ENCODE results near the gene SIT1.

Gene SIT1

DNA sequence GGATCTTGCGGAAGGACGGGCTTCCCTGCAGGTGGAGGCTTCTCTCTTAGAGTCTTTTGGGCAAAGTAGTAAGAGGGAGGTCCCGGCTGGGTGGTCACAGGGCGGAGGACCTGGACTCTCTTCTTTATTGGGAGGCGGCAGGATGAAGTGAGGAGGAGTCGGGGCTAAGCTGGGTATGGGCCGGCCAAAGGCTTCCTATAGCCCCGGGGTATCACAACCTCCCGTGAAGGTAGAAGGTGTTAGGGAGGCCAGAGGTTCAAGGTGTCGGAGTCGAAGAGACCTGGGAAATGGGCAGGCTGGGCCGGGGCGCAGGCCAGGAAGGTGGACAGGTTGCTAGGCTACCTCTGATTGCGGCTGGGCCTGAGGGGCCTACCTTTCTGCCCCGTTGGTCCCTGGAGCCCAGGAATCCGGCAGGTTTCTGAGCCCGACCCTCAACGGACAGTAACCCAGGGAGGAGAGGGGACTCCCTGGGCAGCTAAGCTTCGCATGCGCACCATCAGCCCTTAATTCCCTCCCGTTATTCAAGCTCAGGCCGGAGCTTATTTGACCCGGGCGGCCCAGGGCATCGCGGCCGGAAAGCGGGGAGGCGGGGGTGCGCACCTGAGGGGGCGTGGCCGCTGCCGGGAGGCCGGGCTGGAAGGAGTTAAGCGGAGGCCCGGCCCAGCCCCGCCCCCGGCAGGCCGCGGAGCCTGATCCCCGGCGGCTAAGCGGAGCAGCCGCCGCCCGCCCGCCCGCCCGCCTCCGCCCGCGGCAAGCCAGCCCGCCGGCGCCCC lies 46.0 kb downstream of the SIT1 start, which contains the start of gene TESK1:
Gene TESK1, plus strand, starts transcription at position 685 of the 773 bp plus-strand sequence. CDS start 358 bp downstream, outside the sequence.
- H3K4me3 ChIP-seq (ENCODE audit: control insufficient read depth, low read depth, low read length): peak within 1 kb of the TSS; percentile 74
- no peak for DNase-seq (ENCODE audit: low read depth)
- TF ChIP-seq, protein P1, sequence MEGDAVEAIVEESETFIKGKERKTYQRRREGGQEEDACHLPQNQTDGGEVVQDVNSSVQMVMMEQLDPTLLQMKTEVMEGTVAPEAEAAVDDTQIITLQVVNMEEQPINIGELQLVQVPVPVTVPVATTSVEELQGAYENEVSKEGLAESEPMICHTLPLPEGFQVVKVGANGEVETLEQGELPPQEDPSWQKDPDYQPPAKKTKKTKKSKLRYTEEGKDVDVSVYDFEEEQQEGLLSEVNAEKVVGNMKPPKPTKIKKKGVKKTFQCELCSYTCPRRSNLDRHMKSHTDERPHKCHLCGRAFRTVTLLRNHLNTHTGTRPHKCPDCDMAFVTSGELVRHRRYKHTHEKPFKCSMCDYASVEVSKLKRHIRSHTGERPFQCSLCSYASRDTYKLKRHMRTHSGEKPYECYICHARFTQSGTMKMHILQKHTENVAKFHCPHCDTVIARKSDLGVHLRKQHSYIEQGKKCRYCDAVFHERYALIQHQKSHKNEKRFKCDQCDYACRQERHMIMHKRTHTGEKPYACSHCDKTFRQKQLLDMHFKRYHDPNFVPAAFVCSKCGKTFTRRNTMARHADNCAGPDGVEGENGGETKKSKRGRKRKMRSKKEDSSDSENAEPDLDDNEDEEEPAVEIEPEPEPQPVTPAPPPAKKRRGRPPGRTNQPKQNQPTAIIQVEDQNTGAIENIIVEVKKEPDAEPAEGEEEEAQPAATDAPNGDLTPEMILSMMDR (IDR thresholded peaks at IDR 0.05; ENCODE audit: control insufficient read depth, insufficient read depth, low read depth, low read length, missing control alignments): no peak

DNA sequence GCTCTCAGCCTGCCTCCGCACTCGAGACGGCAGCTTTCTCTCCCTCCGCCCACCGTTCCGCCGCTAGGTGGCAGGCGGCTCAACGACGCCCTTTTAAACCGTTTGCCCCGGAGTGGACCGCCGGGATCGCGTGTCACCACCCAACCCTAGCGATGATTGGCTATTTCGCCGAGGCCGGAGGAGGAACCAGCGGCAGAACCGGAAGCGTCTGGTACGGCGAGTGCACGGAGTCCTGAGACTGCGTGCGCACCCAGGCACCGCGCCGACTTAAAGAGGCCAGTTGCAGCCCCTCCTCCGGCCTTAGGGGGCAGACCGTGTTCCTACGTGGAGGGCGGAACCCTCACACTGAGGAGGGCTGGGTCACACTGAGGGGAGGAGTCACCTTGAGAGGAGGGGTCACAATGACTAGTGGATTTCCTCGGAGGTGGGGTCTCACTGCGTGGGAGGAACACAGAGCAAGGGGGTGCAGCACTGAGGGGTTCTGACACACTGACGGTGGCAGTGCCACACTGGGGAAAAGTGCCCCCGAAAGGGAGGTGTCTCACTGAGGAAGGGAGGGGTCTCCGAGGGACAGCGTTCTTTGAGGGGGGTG lies 46.6 kb downstream of the SIT1 start:
- DNase-seq (ENCODE audit: low read depth): peak; percentile 97
- TF ChIP-seq, protein P1 (IDR thresholded peaks at IDR 0.05; ENCODE audit: control insufficient read depth, insufficient read depth, low read depth, low read length, missing control alignments): peak; percentile 93
- H3K4me3 ChIP-seq (ENCODE audit: control insufficient read depth, low read depth, low read length): peak overlapping the region; percentile 51

DNA sequence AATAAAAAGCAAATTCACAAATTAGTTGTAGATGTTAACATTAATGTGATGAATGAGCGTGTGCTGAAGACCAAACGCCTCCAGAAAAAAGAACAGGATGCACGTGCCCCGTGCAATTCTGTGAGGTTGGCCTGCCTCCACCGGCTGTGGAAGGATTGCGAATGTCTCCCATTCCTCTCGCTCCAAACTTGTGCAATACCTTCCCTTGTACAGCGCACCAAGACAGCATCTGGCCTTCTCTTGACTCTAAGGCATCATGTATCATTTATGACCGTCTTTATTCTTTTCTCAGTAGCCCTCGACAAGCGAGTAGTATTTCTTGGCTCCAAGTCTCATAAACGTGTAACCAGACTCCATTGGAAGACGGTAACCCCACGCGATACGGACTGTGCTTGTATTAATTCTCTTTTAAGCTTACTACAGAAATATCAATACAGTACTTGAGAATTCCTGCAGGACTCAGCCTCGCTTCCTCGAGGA lies 47.2 kb downstream of the SIT1 start:
- H3K4me3 ChIP-seq (ENCODE audit: control insufficient read depth, low read depth, low read length): peak overlapping the region; percentile 28
- TF ChIP-seq, protein P1 (IDR thresholded peaks at IDR 0.05; ENCODE audit: control insufficient read depth, insufficient read depth, low read depth, low read length, missing control alignments): no peak
- DNase-seq (ENCODE audit: low read depth): peak; percentile 76

DNA sequence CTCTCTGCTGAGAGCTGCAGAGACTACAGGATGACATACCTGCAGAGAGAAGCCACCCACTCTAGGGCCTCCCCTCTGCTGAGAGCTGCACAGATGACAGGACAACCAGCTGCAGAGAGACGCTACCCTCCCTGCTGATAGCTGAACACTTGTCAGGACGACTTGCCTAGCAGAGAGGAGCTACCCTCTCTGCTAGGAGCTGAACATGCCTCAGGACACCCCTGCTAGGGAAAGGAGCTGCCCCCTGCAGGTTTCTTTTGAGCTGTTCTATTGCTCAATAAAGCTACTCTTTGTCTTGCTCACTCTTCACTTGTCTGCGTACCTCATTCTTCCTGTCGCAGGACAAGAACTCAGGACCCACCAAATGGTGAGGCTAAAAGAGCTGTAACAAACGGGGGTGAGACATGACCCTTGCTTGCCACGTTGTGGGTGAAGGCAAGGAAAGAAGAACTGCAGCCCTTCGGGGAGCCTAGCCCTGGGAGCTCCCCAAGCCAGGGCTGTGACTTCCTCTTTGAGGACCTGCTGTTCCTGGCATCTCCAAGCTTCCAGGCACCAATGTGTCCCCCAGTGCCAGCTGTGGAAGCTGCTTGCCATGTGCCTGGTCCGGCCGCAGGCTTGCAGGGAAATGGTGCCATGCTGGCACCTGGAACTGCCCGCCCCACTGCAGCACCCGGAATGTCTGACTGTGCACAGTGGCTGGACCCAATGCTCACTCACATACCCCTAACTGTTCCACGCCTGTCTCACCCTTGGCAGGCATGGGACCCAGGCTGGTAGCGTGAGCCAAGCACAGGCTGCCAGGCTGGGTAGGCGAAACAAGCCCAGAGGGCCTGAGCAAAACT lies 50.7 kb downstream of the SIT1 start:
- TF ChIP-seq, protein P1 (IDR thresholded peaks at IDR 0.05; ENCODE audit: control insufficient read depth, insufficient read depth, low read depth, low read length, missing control alignments): peak; percentile 16
- no peak for DNase-seq (ENCODE audit: low read depth)
- H3K4me3 ChIP-seq (ENCODE audit: control insufficient read depth, low read depth, low read length): no peak overlapping the region

Data from AG09309 (cell line).